HCT116 (cell line): ENCODE results near the gene PXYLP1.

ENCODE experiments used
- CTCF ChIP-seq, 3 experiments: fragments of 200-600 bp in 1 of 3; sonication (generic) in 1 of 3; IDR thresholded peaks in 2 of 3; conservative IDR thresholded peaks in 1 of 3; 2 replicates each; pipeline ENCODE4 v1.5.1; 2012 to 2017; ENCODE audit warnings: low read depth in 2 of 3, low read length in 2 of 3, antibody characterized with exemption in 1 of 3, borderline replicate concordance in 1 of 3, control low read depth in 1 of 3, mild to moderate bottlenecking in 1 of 3, mixed read lengths in 1 of 3, mixed run types in 1 of 3, moderate library complexity in 1 of 3; ENCODE audit not compliant: insufficient read depth in 1 of 3
- EZH2 ChIP-seq: fragments of 200-600 bp; sonication (generic); IDR thresholded peaks from 2 replicates; pipeline ENCODE4 v1.6.1; 2017; ENCODE audit warnings: antibody characterized with exemption, mixed run types
- POLR2A ChIP-seq: IDR thresholded peaks from 2 replicates; pipeline ENCODE4 v1.7.0; 2011; ENCODE audit warnings: borderline replicate concordance; ENCODE audit not compliant: insufficient read depth, insufficient read length; ENCODE audit errors: extremely low read depth
- REST ChIP-seq: IDR thresholded peaks from 2 replicates; pipeline ENCODE4 v1.6.1; 2012; ENCODE audit warnings: low read depth
- ZBTB33 ChIP-seq: IDR thresholded peaks from 2 replicates; pipeline ENCODE4 v1.6.1; 2011; ENCODE audit warnings: mild to moderate bottlenecking, low read length, moderate library complexity; ENCODE audit not compliant: insufficient replicate concordance; ENCODE audit errors: extremely low read depth

GRCh38 chr3:141323936-141324704 lies 92.5 kb downstream of the PXYLP1 start:
- TF ChIP-seq CTCF (IDR thresholded peaks at IDR 0.05 in 2 of 3, conservative IDR thresholded peaks at IDR 0.05 in 1 of 3; ENCODE audit: borderline replicate concordance in 1 of 3, insufficient read depth in 1 of 3, low read depth in 2 of 3, low read length in 2 of 3) (no peak), EZH2 (no peak), REST (no peak), ZBTB33 (no peak), POLR2A (no peak)
